K562 (cell line): ENCODE data around the gene COL5A1. TPM values are rescaled to one million over a fixed set of nuclear protein-coding genes. Genes with fewer than 3 reads are reported as not detected.

Experiments
- ATAC-seq: fragments of 200-7000 bp; cut with Tn5 transposase; 3 replicates; pipeline ENCODE4 v1.9.1; 2020; ENCODE audit warnings: moderate library complexity
- BruUV-seq: library from RNA; stranded (reverse); fragments of 400-500 nt; replicated peaks from 2 replicates; lab custom pipeline; 2021; lab: Mats Ljungman, UMichigan
- CTCF ChIA-PET: fragments of 300-600 bp; formaldehyde crosslinking; extraction: SDS; loops from one replicate; lab custom pipeline; 2021; ENCODE audit warnings: low intra/inter-chr PET ratio; lab: Yijun Ruan, JAX
- POLR2A ChIA-PET: fragments of 300-600, 350-650 bp; sonication (Branson Sonifier 250); formaldehyde crosslinking; extraction: SDS; loops from one replicate; lab custom pipeline; 2021; ENCODE audit warnings: antibody characterized with exemption, inconsistent platforms; lab: Yijun Ruan, JAX
- DNase-seq, 4 experiments: peaks; one replicate each; pipeline versions ENCODE4 v3.0.0 to v3.0.0-alpha.2; 2011 to 2018; ENCODE audit warnings: low spot score in 3 of 4, mixed read lengths in 3 of 4; ENCODE audit errors: extremely low read depth in 1 of 4
- FAIRE-seq: peaks from 2 replicates; lab custom pipeline; 2011; peaks lifted over from hg19 to GRCh38; lab: Jason Lieb, UNC
- H2AFZ ChIP-seq: 2 replicates; pipeline ENCODE4 v1.6.0; 2011; ENCODE audit warnings: low read depth, low read length, control low read depth, inconsistent platforms
- H3K27ac ChIP-seq: fragments of 200-600 bp; 3 replicates; pipeline ENCODE4 v1.8.0; 2011; ENCODE audit warnings: low read depth, mild to moderate bottlenecking, control low read depth, inconsistent platforms, low read length, moderate library complexity, mixed read lengths; ENCODE audit errors: extremely low read depth
- H3K27me3 ChIP-seq, 2 experiments: fragments of 300-600 bp in 1 of 2; 2 replicates in 1 of 2; 3 replicates in 1 of 2; pipeline versions ENCODE4 v1.6.0 to v1.8.0; 2011; ENCODE audit warnings: inconsistent platforms in 2 of 2, low read length in 2 of 2, mild to moderate bottlenecking in 1 of 2, mixed read lengths in 1 of 2, moderate library complexity in 1 of 2; ENCODE audit not compliant: control insufficient read depth in 2 of 2, insufficient read depth in 2 of 2
- H3K36me3 ChIP-seq: fragments of 300-600 bp; 3 replicates; pipeline ENCODE4 v1.8.0; 2011; ENCODE audit warnings: mild to moderate bottlenecking, low read length, inconsistent platforms; ENCODE audit not compliant: control insufficient read depth, insufficient read depth
- H3K4me1 ChIP-seq, 2 experiments: fragments of 200-600 bp in 1 of 2; replicated peaks in 1 of 2; 2 replicates in 1 of 2; 3 replicates in 1 of 2; pipeline versions ENCODE4 v1.5.1 to v1.8.0; 2011; ENCODE audit warnings: inconsistent platforms in 2 of 2, low read length in 2 of 2, mild to moderate bottlenecking in 1 of 2, mixed read lengths in 1 of 2, moderate library complexity in 1 of 2; ENCODE audit not compliant: control insufficient read depth in 2 of 2, insufficient read depth in 2 of 2
- H3K4me2 ChIP-seq: 2 replicates; pipeline ENCODE4 v1.6.1; 2011; ENCODE audit warnings: low read length, control low read depth, inconsistent platforms, mixed read lengths; ENCODE audit not compliant: insufficient read depth
- H3K4me3 ChIP-seq: fragments of 200-600 bp; sonication (generic), shearing (Covaris generic); 2 replicates; pipeline ENCODE4 v1.5.1; 2016; ENCODE audit warnings: control low read depth, inconsistent platforms
- H3K79me2 ChIP-seq: fragments of 200-600 bp; 3 replicates; pipeline ENCODE4 v1.8.0; 2011; ENCODE audit warnings: low read length, inconsistent platforms; ENCODE audit not compliant: control insufficient read depth, insufficient read depth
- H3K9ac ChIP-seq, 2 experiments: 2 replicates each; pipeline versions ENCODE4 v1.6.0 to v1.6.1; 2011; ENCODE audit warnings: low read depth in 2 of 2, low read length in 2 of 2, control low read depth in 1 of 2, inconsistent platforms in 1 of 2, mild to moderate bottlenecking in 1 of 2, mixed read lengths in 1 of 2; ENCODE audit not compliant: insufficient read depth in 1 of 2
- H3K9me1 ChIP-seq: one replicate; pipeline ENCODE4 v1.6.0; 2011; ENCODE audit warnings: inconsistent platforms, mild to moderate bottlenecking, low read length, moderate library complexity; ENCODE audit not compliant: control insufficient read depth, insufficient read depth
- H3K9me3 ChIP-seq: replicated peaks from 2 replicates; pipeline ENCODE4 v1.5.1; 2011; ENCODE audit warnings: low read depth, low read length, inconsistent platforms; ENCODE audit not compliant: control insufficient read depth, insufficient read depth
- H4K20me1 ChIP-seq: replicated peaks from 2 replicates; pipeline ENCODE4 v1.6.1; 2011; ENCODE audit warnings: low read length, inconsistent platforms, mixed read lengths; ENCODE audit not compliant: control insufficient read depth, insufficient read depth
- HNRNPH1 ChIP-seq: fragments of 200-400 bp; formaldehyde crosslinking; optimal IDR thresholded peaks from 2 replicates; pipeline ENCODE3; 2017; ENCODE audit warnings: low read depth, mild to moderate bottlenecking, low read length, moderate library complexity
- MCM5 ChIP-seq: fragments of 450-650 bp; IDR thresholded peaks from 2 replicates; pipeline ENCODE4 v1.6.1; 2016; ENCODE audit warnings: low read depth
- PURB ChIP-seq: sonication (generic); formaldehyde crosslinking; IDR thresholded peaks from 2 replicates; pipeline ENCODE4 v1.9.0; 2021; ENCODE audit warnings: low read depth, mild to moderate bottlenecking, missing genetic modification reagents
- STAT6 ChIP-seq: sonication (generic); formaldehyde crosslinking; IDR thresholded peaks from 2 replicates; pipeline ENCODE4 v1.8.1; 2023; ENCODE audit warnings: mild to moderate bottlenecking, missing genetic modification reagents
- TRIM24 ChIP-seq, 2 experiments: fragments of 450-650 bp; IDR thresholded peaks; 2 replicates each; pipeline ENCODE4 v1.6.1; 2016
- XRCC4 ChIP-seq: IDR thresholded peaks from one replicate; pipeline ENCODE4 v1.6.1; 2011; ENCODE audit not compliant: insufficient read depth, insufficient read length; ENCODE audit errors: extremely low read depth
- WGBS: fragments of 100-300 bp; shearing (Covaris generic); methylation state at CpG from one replicate; pipeline ENCODE4 v1.1.6; 2016; ENCODE audit warnings: low coverage, mixed read lengths; ENCODE audit not compliant: insufficient coverage; ENCODE audit errors: missing lambda C conversion rate; 5-methylcytosine and 5-hydroxymethylcytosine counted together
- in situ Hi-C: fragments of 300-500 bp; cut with MboI; formaldehyde crosslinking; loops from 4 replicates; pipeline ENCODE4 v1.15.0; 2018; ENCODE audit warnings: inconsistent platforms, mixed read lengths
- intact Hi-C: fragments of 100-400 bp; cut with micrococcal nuclease; formaldehyde crosslinking; loops from 2 replicates; pipeline ENCODE4 v1.14.2; 2022
- polyA plus RNA-seq, 8 experiments: library from polyadenylated mRNA; depleted of rRNA in 4 of 8; stranded (reverse) in 5 of 8; unstranded in 3 of 8; fragments of >200 nt; fragmentation: Nextera tagmentation in 2 of 8; fragmentation: Illumina TruSeq in 1 of 8; extraction: Ambion mirVana in 2 of 8; extraction: Trizol in 1 of 8; gene quantifications; 2 replicates each; pipeline versions ENCODE4 v1.2.1 to v1.2.3, GENCODE V29; 2011 to 2014; ENCODE audit warnings: inconsistent platforms in 1 of 8, missing spikeins in 1 of 8
- total RNA-seq, 7 experiments: library from RNA; depleted of rRNA in 6 of 7; stranded (reverse); fragments of >200 nt in 6 of 7; fragmentation: Illumina TruSeq in 2 of 7; extraction: Trizol in 2 of 7; gene quantifications; 2 replicates each; pipeline versions ENCODE4 v1.2.1 to v1.2.3, GENCODE V29; 2011 to 2021; ENCODE audit warnings: low replicate concordance in 1 of 7

COL5A1 gene
- total and polyA plus RNA-seq, 9 of the 15 experiments (the other 6 are each of a cell fraction or from before 2014, with no cell fraction given) = under 0.01 to 0.13 (median 0.04) TPM; not detected in 6

- DNase-seq (no peak), FAIRE-seq (no peak), ATAC-seq (no peak)
- Histone ChIP-seq H3K27me3 (peaks cover 7 to 50% of the 10 kb centered on the region in 2 experiments; a peak in 3 of 5 replicates), H3K27ac (no peak overlapping the region), H3K36me3 (no peaks in the 10 kb centered on the region), H3K4me3 (no peak overlapping the region), H3K9ac (no peak overlapping the region), H2AFZ (no peak overlapping the region), H3K79me2 (no peaks in the 10 kb centered on the region), H4K20me1 (no peaks in the 10 kb centered on the region), H3K4me2 (no peak overlapping the region), H3K4me1 (no peaks in the 10 kb centered on the region), H3K9me3 (no peaks in the 10 kb centered on the region), H3K9me1 (no peaks in the 10 kb centered on the region)
- in situ Hi-C loops = no loop called here
- POLR2A ChIA-PET = no interaction called here
- no TSS peak for BruUV-seq
- WGBS = 0% methylated on average over 7 of the region's 8 CpGs
- TF ChIP-seq MCM5 = no peak
- intact Hi-C loops = no loop called here
- CTCF ChIA-PET = no interaction called here
Measured at GRCh38 chr9:134787601-134788531, 146.3 kb downstream of the COL5A1 start.

- Histone ChIP-seq H4K20me1 (no peaks in the 10 kb centered on the region), H2AFZ (no peak overlapping the region), H3K27me3 (peaks cover 3 to 48% of the 10 kb centered on the region in 2 experiments; a peak in 4 of 5 replicates), H3K27ac (no peak overlapping the region), H3K79me2 (no peaks in the 10 kb centered on the region), H3K9ac (no peak overlapping the region), H3K4me1 (no peaks in the 10 kb centered on the region), H3K4me3 (no peak overlapping the region), H3K9me1 (no peaks in the 10 kb centered on the region), H3K36me3 (no peaks in the 10 kb centered on the region), H3K4me2 (no peak overlapping the region), H3K9me3 (no peaks in the 10 kb centered on the region)
- TF ChIP-seq TRIM24 (IDR thresholded peaks at IDR 0.05) (no peak), STAT6 (CRISPR knock-in tag) (no peak), XRCC4 (no peak), HNRNPH1 (no peak), PURB (CRISPR knock-in tag) (no peak)
- DNase-seq (no peak), FAIRE-seq (no peak), ATAC-seq (no peak)
- ChIA-PET POLR2A (no interaction called here), CTCF (no interaction called here)
- no TSS peak for BruUV-seq
- intact Hi-C loops = no loop called here
- in situ Hi-C loops = no loop called here
- 0% methylated on average over 6 of the region's 8 CpGs for WGBS
Measured at GRCh38 chr9:134789168-134789567, 147.6 kb downstream of the COL5A1 start.
